ENCODE measurements around the gene TGFBR3L.
A peak's percentile ranks its signal among the peaks of the same experiment; 100 is the strongest.

GRCh38 chr19:7916103-7916954 lies 1.7 kb downstream of the TGFBR3L start:
- TF ChIP-seq, protein P1, sequence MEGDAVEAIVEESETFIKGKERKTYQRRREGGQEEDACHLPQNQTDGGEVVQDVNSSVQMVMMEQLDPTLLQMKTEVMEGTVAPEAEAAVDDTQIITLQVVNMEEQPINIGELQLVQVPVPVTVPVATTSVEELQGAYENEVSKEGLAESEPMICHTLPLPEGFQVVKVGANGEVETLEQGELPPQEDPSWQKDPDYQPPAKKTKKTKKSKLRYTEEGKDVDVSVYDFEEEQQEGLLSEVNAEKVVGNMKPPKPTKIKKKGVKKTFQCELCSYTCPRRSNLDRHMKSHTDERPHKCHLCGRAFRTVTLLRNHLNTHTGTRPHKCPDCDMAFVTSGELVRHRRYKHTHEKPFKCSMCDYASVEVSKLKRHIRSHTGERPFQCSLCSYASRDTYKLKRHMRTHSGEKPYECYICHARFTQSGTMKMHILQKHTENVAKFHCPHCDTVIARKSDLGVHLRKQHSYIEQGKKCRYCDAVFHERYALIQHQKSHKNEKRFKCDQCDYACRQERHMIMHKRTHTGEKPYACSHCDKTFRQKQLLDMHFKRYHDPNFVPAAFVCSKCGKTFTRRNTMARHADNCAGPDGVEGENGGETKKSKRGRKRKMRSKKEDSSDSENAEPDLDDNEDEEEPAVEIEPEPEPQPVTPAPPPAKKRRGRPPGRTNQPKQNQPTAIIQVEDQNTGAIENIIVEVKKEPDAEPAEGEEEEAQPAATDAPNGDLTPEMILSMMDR (conservative IDR thresholded peaks at IDR 0.05; ENCODE audit: low read depth in 2 of 2): peak; percentile 23 to 31; a peak in 3 of 4 replicates
- TF ChIP-seq POLR2AphosphoS5 (IDR thresholded peaks at IDR 0.05; ENCODE audit: low read depth): 0 out of 2 replicates have a peak, but pooled peaks have one; percentile 11
- no peak for TF ChIP-seq JUNB (IDR thresholded peaks at IDR 0.05; ENCODE audit: unreplicated experiment)
- TF ChIP-seq CREB1 (CRISPR knock-in tag; IDR thresholded peaks at IDR 0.05; ENCODE audit: low read depth): no peak
- peak; percentile 17 for TF ChIP-seq EZH2 (IDR thresholded peaks at IDR 0.05; ENCODE audit: low read depth, unreplicated experiment)

Measured in GM23338 (cell line).